Activated naive CD4-positive, alpha-beta T cell treated with anti-CD3 and anti-CD28 coated beads, Interleukin-2, amount 10 ng/mL, durations not matched to agents 5 hours and 36 hours (primary cell): ENCODE measurements around the gene MIER2. TPM values are rescaled to one million over a fixed set of nuclear protein-coding genes. Genes with fewer than 3 reads are reported as not detected.

ENCODE experiments used
- total RNA-seq, 2 experiments: library from RNA; stranded (reverse); gene quantifications; one replicate each; pipeline ENCODE4 v1.2.3, GENCODE V29; 2021

The MIER2 gene, protein sequence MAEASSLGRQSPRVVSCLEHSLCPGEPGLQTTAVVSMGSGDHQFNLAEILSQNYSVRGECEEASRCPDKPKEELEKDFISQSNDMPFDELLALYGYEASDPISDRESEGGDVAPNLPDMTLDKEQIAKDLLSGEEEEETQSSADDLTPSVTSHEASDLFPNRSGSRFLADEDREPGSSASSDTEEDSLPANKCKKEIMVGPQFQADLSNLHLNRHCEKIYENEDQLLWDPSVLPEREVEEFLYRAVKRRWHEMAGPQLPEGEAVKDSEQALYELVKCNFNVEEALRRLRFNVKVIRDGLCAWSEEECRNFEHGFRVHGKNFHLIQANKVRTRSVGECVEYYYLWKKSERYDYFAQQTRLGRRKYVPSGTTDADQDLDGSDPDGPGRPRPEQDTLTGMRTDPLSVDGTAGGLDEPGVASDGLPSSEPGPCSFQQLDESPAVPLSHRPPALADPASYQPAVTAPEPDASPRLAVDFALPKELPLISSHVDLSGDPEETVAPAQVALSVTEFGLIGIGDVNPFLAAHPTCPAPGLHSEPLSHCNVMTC
- 10 to 100 TPM; 22.5 to 24.4 TPM for total RNA-seq

GRCh38 chr19:344625-345319, at the start of gene MIER2:
TSS of gene MIER2 (minus strand) at chr19:344796. CDS start at chr19:344782, 14 bp downstream.

GRCh38 chr19:291006-291521, 53.5 kb downstream of the MIER2 start, which contains the start of gene PLPP2:
TSS of gene PLPP2 (minus strand) at chr19:291403. CDS start at chr19:291336, 67 bp downstream.

Other genes starting within 250 kb of the MIER2 start
- gene OR4F17, start 237.7 kb downstream of the MIER2 start, total RNA-seq, result not detected
- under 1 TPM in 1 of 2 experiments, not detected in 1; 0.29 TPM for gene PLPP2, start 53.4 kb downstream of the MIER2 start, total RNA-seq
- under 1 TPM; 0.14 to 0.20 TPM for gene C2CD4C, start 64.4 kb upstream of the MIER2 start, total RNA-seq
- not detected for gene SHC2, start 116.2 kb upstream of the MIER2 start, total RNA-seq
- gene MADCAM1, start 151.7 kb upstream of the MIER2 start, total RNA-seq, result under 1 TPM; 0.26 to 0.53 TPM
- gene TPGS1, start 162.7 kb upstream of the MIER2 start, total RNA-seq, result 10 to 100 TPM; 28.3 to 31.9 TPM
- gene CDC34, start 187.0 kb upstream of the MIER2 start, total RNA-seq, result 10 to 100 TPM; 50.5 to 51.4 TPM
- gene GZMM, start 199.3 kb upstream of the MIER2 start, total RNA-seq, result 10 to 100 TPM; 49.7 to 52.1 TPM
- gene BSG, start 227.8 kb upstream of the MIER2 start, total RNA-seq, result 100 to 1,000 TPM; 192 to 193 TPM
- 1 to 10 TPM; 5.2 to 5.6 TPM for gene HCN2, start 245.1 kb upstream of the MIER2 start, total RNA-seq